ENCODE measurements around the gene ZNF558. TPM values are rescaled to one million over a fixed set of nuclear protein-coding genes. Genes with fewer than 3 reads are reported as not detected.
A peak's percentile ranks its signal among the peaks of the same experiment; 100 is the strongest.

Gene ZNF558
- 10 to 100 TPM; 25.4 to 26.7 TPM for total RNA-seq

DNA sequence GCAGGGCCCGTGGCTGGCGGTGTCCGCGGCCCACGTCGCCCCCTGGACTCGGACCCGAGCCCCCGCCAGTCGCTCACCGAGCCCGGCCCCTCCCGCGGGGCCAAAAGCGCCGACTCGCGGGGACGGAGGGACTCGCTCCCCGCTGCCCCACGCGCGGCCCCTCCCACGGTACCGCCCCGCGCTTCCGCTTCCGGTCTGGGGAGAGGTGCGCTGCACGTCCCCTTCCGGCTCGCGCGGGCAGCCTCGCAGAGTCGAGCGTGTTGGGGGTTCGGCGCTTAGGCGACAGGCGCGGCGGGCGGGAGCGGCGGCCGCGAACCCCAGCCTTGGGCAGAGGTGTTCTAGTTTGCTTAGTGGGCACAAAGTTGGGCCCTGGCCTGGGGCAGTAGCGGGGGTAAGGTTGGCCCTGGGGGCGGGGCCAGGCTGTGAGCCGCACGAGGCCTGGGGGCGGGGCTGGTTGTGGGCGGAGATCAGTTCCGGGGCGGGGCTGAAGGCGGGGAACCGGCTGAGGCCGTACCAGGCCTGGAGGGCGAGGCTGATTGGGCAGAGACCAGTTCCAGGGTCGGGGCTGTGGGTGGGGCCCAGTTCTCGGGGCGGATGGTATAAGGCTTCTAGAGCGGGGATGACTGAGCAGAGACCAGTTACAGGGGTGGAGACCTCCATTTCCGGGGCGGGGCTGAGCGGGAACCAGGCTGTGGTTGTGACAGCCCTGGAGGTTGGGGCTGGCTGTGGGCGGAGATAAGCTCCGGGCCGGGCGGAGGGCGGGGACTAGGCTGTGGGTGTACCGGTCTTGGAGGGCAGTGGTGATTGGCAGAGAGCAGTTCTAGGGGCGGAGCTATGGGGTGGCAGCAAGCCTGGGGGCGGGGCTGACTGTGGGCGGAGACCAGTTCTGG lies at the start of gene ZNF558, which contains the start of gene MBD3L1:
Gene ZNF558 (minus strand): TSS at position 173 of the 890 bp plus-strand sequence. CDS start 9,645 bp downstream, outside the sequence.
Gene MBD3L1 (plus strand): TSS at position 246 of the 890 bp plus-strand sequence. CDS start 10,302 bp downstream, outside the sequence.
- Mint-ChIP-seq H3K4me1 (peaks cover 10% of the 10 kb centered on the region), H3K36me3 (peaks cover 17% of the 10 kb centered on the region), H3K27ac (peak within 1 kb of the TSS; percentile 93), H3K9me3 (peaks cover 6% of the 10 kb centered on the region), H3K27me3 (peaks cover 3% of the 10 kb centered on the region), H3K4me3 (peak within 1 kb of the TSS; percentile 86)
- peak; percentile 100 for DNase-seq

DNA sequence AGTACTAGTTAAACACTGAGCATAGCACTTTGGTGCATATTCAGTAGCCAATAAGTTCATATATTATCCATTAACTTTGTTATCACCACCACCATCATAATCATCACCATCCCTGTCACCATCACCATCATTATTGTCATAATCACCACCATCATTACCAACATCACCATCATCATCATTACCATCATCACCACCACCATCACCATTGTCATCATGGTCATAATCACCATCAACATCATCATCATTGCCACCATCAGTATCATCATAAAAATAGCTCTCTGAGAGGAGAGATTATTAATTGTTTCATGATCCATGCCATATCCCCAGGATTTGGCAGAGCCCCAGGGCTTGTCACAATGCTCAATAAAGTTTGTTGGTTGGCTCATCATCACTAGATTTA lies 49.4 kb upstream of the ZNF558 start:
- no peak overlapping the region for H3K27ac Mint-ChIP-seq
- no peaks in the 10 kb centered on the region for H3K4me1 Mint-ChIP-seq
- H3K36me3 Mint-ChIP-seq = no peaks in the 10 kb centered on the region
- H3K4me3 Mint-ChIP-seq = no peak overlapping the region
- DNase-seq = no peak
- no peaks in the 10 kb centered on the region for H3K9me3 Mint-ChIP-seq
- peaks cover 19% of the 10 kb centered on the region for H3K27me3 Mint-ChIP-seq

DNA sequence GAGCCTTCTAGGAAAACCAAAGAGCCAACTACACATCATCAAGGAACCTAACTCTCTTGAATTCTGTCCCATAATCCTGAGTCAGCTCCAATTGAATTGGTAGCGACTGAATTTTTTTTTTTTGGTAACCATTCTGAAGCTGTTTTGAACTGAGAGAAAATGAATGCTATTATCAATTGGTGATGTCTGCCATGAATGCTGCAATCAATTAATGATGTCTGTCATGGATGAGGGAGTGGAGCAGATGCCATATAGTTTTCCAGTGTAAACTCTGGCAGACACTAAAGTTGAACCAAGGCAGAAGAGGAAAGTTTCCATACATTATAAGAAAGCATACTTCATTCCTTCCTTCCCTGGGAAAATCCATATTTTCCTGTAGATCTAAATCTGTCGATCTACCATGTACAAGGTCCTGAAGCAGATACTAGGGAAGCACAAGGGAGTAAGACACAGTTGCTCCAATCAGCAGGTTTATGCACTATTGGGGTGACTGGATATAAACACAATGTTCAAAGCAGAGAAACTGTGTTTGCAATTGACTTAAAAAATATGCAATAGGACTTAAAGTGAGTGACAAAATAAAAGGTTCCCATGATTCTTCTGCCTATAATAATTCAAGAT lies 48.9 kb upstream of the ZNF558 start:
- no peak overlapping the region for H3K4me3 Mint-ChIP-seq
- H3K9me3 Mint-ChIP-seq = no peaks in the 10 kb centered on the region
- no peaks in the 10 kb centered on the region for H3K36me3 Mint-ChIP-seq
- H3K4me1 Mint-ChIP-seq = no peaks in the 10 kb centered on the region
- no peak for DNase-seq
- H3K27ac Mint-ChIP-seq = no peak overlapping the region
- H3K27me3 Mint-ChIP-seq = peaks cover 19% of the 10 kb centered on the region

DNA sequence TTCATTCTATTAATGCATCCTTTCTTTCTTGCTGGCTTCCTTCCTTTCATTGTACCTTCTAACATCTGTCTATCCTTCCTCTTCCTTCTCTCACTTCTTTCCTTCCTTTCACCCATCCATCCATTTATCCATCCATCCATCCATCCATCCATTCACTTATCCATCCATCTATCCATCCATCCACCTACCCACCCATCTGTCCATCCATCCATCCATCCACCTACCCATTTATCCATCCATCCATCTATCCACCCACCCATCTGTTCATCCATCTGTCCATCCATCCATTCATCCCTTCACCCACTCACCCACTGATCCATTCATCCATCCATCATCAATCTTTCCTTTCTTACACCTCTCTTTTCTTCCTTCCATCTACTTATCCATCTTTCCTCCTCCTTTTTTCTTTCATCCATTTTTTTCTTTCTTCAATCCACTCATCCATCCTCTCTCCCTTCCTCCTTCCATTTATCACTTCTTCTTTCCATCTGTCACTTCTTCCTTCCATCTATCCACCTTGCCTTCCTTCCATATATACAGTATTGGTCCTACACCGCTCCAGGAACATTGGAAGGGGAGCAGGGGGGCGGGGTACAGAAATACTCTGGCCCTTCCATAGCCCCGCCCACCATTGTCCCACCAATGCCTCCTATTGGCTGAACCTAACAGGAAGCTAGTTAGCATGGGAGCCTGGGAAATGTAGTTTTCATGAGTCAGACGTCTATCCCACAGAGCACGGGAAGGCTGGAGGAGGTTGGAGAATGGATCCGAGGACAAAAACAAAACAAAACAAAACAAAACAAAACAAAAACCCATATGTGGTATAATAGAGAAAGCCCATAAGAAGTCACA lies 46.0 kb upstream of the ZNF558 start:
- no peaks in the 10 kb centered on the region for H3K36me3 Mint-ChIP-seq
- H3K27ac Mint-ChIP-seq = no peak overlapping the region

GRCh38 chr19:8866344-8866743 lies 34.2 kb upstream of the ZNF558 start:
- H3K4me3 Mint-ChIP-seq = no peak overlapping the region
- H3K27ac Mint-ChIP-seq = no peak overlapping the region
- H3K9me3 Mint-ChIP-seq = no peaks in the 10 kb centered on the region
- no peaks in the 10 kb centered on the region for H3K4me1 Mint-ChIP-seq
- H3K36me3 Mint-ChIP-seq = no peaks in the 10 kb centered on the region
- peaks cover 12% of the 10 kb centered on the region for H3K27me3 Mint-ChIP-seq
- no peak for DNase-seq

More for the DNA sequence above, 46.0 kb upstream of the ZNF558 start:
- peaks cover 29% of the 10 kb centered on the region for H3K27me3 Mint-ChIP-seq
- no peak overlapping the region for H3K4me3 Mint-ChIP-seq
- no peak for DNase-seq
- no peaks in the 10 kb centered on the region for H3K9me3 Mint-ChIP-seq
- no peaks in the 10 kb centered on the region for H3K4me1 Mint-ChIP-seq

- Mint-ChIP-seq H3K9me3 (no peaks in the 10 kb centered on the region), H3K27ac (no peak overlapping the region), H3K36me3 (no peaks in the 10 kb centered on the region), H3K4me1 (no peaks in the 10 kb centered on the region), H3K4me3 (no peak overlapping the region), H3K27me3 (peaks cover 34% of the 10 kb centered on the region)
- DNase-seq = no peak
Measured at GRCh38 chr19:8858260-8858659, 26.2 kb upstream of the ZNF558 start.

DNA sequence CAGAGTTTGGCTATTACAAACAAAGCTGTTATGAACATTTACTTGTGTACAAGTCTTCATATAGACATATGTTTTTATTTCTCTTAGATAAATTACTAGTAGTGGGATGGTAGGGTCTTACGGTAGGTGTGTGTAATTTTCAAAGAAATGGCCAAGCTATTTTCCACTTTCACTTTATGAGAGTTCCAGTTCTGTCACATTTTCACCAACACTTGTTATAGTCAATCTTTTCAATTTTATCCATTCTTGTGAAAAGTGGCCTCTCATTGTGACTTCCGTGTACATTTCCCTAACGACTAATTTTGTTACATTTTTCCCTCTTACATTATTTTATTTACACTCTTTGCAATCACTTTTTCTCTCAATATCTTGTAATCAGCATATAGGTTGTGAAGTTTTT lies 18.4 kb upstream of the ZNF558 start:
- Mint-ChIP-seq H3K4me1 (no peaks in the 10 kb centered on the region), H3K27ac (no peak overlapping the region), H3K27me3 (peaks cover 24% of the 10 kb centered on the region), H3K4me3 (no peak overlapping the region), H3K36me3 (no peaks in the 10 kb centered on the region), H3K9me3 (peaks cover 11% of the 10 kb centered on the region)
- DNase-seq = no peak

- no peaks in the 10 kb centered on the region for H3K36me3 Mint-ChIP-seq
- H3K27me3 Mint-ChIP-seq = peaks cover 18% of the 10 kb centered on the region
- H3K4me1 Mint-ChIP-seq = no peaks in the 10 kb centered on the region
- no peak overlapping the region for H3K27ac Mint-ChIP-seq
- peaks cover 11% of the 10 kb centered on the region for H3K9me3 Mint-ChIP-seq
- H3K4me3 Mint-ChIP-seq = no peak overlapping the region
- DNase-seq = no peak
Measured at GRCh38 chr19:8849232-8849631, 17.1 kb upstream of the ZNF558 start.

- no peak overlapping the region for H3K4me3 Mint-ChIP-seq
- H3K4me1 Mint-ChIP-seq = no peaks in the 10 kb centered on the region
- no peak overlapping the region for H3K27ac Mint-ChIP-seq
- no peaks in the 10 kb centered on the region for H3K36me3 Mint-ChIP-seq
- DNase-seq = no peak
- H3K9me3 Mint-ChIP-seq = peaks cover 11% of the 10 kb centered on the region
- peaks cover 10% of the 10 kb centered on the region for H3K27me3 Mint-ChIP-seq
Measured at GRCh38 chr19:8846819-8847218, 14.7 kb upstream of the ZNF558 start.

DNA sequence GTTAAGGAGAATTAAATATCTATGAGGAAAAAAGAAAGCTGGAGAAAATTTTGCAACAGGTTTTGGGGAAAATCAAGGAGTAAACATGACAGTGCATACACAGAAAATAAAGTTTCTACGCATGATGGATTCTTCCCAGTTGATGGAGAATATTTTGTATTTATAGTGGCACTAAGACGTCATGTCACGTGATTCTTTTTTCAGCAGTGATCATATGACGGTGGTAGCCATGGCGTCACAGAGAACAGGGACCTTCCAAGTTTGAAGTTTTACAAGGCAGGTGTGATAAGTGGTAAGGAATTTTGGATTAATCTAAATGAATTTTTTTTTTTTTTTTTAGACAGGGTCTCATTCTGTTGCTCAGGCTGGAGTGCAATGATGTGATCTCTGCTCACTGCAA lies 8.6 kb upstream of the ZNF558 start:
- Mint-ChIP-seq H3K27ac (no peak overlapping the region), H3K4me1 (no peaks in the 10 kb centered on the region), H3K27me3 (peaks cover 8% of the 10 kb centered on the region), H3K9me3 (no peaks in the 10 kb centered on the region), H3K4me3 (no peak overlapping the region), H3K36me3 (no peaks in the 10 kb centered on the region)
- DNase-seq = no peak

DNA sequence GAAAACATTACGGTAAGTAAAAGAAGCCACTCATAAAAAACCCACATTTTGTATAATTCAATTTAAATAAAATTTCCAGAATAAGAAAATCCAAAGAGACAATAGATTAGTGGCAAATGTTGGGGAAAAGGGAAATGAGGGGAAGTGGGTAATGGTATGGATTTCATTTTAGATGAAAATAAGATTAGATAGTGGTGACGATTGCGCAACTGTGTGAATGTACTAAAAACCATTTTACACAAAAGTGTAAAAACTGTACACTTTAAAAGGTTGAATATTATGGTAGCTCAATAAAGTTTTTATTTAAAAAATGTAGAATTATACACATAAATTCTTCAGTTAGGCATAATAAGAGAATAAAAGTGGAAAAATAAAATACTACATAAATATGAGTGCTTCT lies 3.8 kb upstream of the ZNF558 start:
- Mint-ChIP-seq H3K36me3 (no peaks in the 10 kb centered on the region), H3K27me3 (peaks cover 8% of the 10 kb centered on the region), H3K4me1 (peaks cover 7% of the 10 kb centered on the region), H3K9me3 (peaks cover 6% of the 10 kb centered on the region), H3K27ac (no peak overlapping the region), H3K4me3 (no peak overlapping the region)
- DNase-seq = no peak

- H3K4me3 Mint-ChIP-seq = no peak overlapping the region
- DNase-seq = no peak
- H3K9me3 Mint-ChIP-seq = peaks cover 6% of the 10 kb centered on the region
- peaks cover 4% of the 10 kb centered on the region for H3K27me3 Mint-ChIP-seq
- no peaks in the 10 kb centered on the region for H3K36me3 Mint-ChIP-seq
- no peak overlapping the region for H3K27ac Mint-ChIP-seq
- H3K4me1 Mint-ChIP-seq = peaks cover 7% of the 10 kb centered on the region
Measured at GRCh38 chr19:8835446-8835845, 3.3 kb upstream of the ZNF558 start.

GRCh38 chr19:8831832-8832131 lies 322 bp downstream of the ZNF558 start:
- Mint-ChIP-seq H3K36me3 (peaks cover 19% of the 10 kb centered on the region), H3K4me1 (peaks cover 11% of the 10 kb centered on the region), H3K9me3 (peaks cover 6% of the 10 kb centered on the region), H3K4me3 (peak overlapping the region; percentile 86), H3K27ac (peak overlapping the region; percentile 93), H3K27me3 (peaks cover 3% of the 10 kb centered on the region)
- DNase-seq = no peak

DNA sequence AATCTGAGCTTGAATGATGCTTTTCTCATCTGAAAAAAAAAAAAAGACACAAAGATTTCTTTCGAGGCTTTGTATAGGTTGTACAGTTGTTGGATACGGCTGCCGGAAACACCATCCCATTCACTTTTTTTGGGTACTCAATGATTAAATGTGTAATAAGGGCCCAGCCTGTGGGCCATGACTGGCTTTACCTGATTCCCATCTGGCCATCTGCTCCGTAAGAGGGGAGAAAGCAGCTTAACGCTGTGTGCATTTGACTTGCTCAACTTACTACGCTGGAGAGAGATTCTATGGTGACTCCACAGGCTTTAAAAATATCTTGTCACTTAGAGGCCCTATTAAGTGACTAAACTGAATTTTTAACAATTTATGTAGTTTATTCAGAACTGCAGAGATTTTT lies 731 bp downstream of the ZNF558 start:
- Mint-ChIP-seq H3K27ac (peak overlapping the region; percentile 93), H3K4me1 (peaks cover 12% of the 10 kb centered on the region), H3K9me3 (peaks cover 6% of the 10 kb centered on the region), H3K36me3 (peaks cover 21% of the 10 kb centered on the region), H3K27me3 (peaks cover 1% of the 10 kb centered on the region), H3K4me3 (peak overlapping the region; percentile 86)
- DNase-seq = no peak

GRCh38 chr19:8827277-8827676 lies 4.8 kb downstream of the ZNF558 start:
- Mint-ChIP-seq H3K27ac (no peak overlapping the region), H3K36me3 (peaks cover 55% of the 10 kb centered on the region), H3K4me1 (peaks cover 15% of the 10 kb centered on the region), H3K27me3 (no peaks in the 10 kb centered on the region), H3K4me3 (no peak overlapping the region), H3K9me3 (peaks cover 3% of the 10 kb centered on the region)
- no peak for DNase-seq
